H1 (cell line): ENCODE data around the gene KLF13. TPM values are rescaled to one million over a fixed set of nuclear protein-coding genes. Genes with fewer than 3 reads are reported as not detected.

Experiments used
- CTBP2 ChIP-seq: IDR thresholded peaks from 2 replicates; pipeline ENCODE4 v1.7.0; 2011; ENCODE audit warnings: borderline replicate concordance, mild to moderate bottlenecking, moderate library complexity, mixed read lengths, low read length; ENCODE audit not compliant: insufficient read depth, insufficient read length
- SAP30 ChIP-seq: fragments of 300-600 bp; sonication (generic); IDR thresholded peaks from 2 replicates; pipeline ENCODE4 v1.7.1; 2012; ENCODE audit warnings: low read length, moderate library complexity, mild to moderate bottlenecking, inconsistent platforms; ENCODE audit not compliant: insufficient read depth, insufficient replicate concordance
- polyA plus RNA-seq, 7 experiments: library from polyadenylated mRNA; depleted of rRNA in 3 of 7; stranded (reverse) in 5 of 7; unstranded in 2 of 7; fragments of >200 nt in 5 of 7; fragments of 200-250 nt in 2 of 7; gene quantifications; 1 replicate in 5 of 7; 2 replicates in 1 of 7; 4 replicates in 1 of 7; pipeline versions ENCODE4 v1.2.1 to v1.2.3, GENCODE V29; 2011 to 2013; ENCODE audit warnings: missing spikeins in 2 of 7, mixed read lengths in 2 of 7
- total RNA-seq: library from RNA; stranded (reverse); fragmentation: NEBNext Ultra II Directional; extraction: Animal tissue kit (Norgen Biotek cat#: 25700); gene quantifications from 2 replicates; pipeline ENCODE4 v1.2.1, GENCODE V29; 2021
- TF ChIP-seq, protein P1 (sequence below): IDR thresholded peaks from 2 replicates; pipeline ENCODE4 v1.6.1; 2011; ENCODE audit warnings: low read length, improper control_type of control experiment
- TF ChIP-seq, protein P2 (sequence below), 3 experiments: IDR thresholded peaks; 1 replicate in 2 of 3; 2 replicates in 1 of 3; pipeline versions ENCODE4 v1.5.1 to v1.6.1; 2011; ENCODE audit warnings: low read length in 3 of 3, mild to moderate bottlenecking in 3 of 3, inconsistent platforms in 2 of 3, low read depth in 1 of 3, moderate library complexity in 1 of 3; ENCODE audit not compliant: insufficient read depth in 1 of 3; ENCODE audit errors: control extremely low read depth in 1 of 3

The KLF13 gene
- total and polyA plus RNA-seq, 2 of the 8 experiments (the other 6 are each of a cell fraction or from before 2014, with no cell fraction given), result 18.3 to 33.4 TPM

DNA sequence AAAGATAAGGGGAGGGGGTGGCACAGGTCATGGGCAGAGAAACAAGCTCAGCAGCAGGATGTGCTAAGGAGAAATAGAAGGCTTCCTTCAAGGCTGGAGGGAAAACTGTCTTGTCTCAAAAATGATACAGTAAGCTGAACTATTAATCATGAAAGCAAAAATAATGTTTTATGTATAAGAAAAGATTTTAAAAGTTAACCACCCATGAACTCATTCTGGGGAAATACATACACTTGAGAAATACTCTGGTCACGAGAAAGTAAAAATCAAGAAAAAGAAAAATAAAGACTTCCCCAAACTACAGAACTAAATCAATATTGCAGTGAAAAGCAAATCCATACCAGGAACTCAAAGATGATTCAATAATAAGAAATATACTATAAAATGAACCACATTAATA lies 80.7 kb downstream of the KLF13 start (continued):
- TF ChIP-seq, protein P1, sequence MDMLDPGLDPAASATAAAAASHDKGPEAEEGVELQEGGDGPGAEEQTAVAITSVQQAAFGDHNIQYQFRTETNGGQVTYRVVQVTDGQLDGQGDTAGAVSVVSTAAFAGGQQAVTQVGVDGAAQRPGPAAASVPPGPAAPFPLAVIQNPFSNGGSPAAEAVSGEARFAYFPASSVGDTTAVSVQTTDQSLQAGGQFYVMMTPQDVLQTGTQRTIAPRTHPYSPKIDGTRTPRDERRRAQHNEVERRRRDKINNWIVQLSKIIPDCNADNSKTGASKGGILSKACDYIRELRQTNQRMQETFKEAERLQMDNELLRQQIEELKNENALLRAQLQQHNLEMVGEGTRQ, result no peak
- TF ChIP-seq, protein P2, sequence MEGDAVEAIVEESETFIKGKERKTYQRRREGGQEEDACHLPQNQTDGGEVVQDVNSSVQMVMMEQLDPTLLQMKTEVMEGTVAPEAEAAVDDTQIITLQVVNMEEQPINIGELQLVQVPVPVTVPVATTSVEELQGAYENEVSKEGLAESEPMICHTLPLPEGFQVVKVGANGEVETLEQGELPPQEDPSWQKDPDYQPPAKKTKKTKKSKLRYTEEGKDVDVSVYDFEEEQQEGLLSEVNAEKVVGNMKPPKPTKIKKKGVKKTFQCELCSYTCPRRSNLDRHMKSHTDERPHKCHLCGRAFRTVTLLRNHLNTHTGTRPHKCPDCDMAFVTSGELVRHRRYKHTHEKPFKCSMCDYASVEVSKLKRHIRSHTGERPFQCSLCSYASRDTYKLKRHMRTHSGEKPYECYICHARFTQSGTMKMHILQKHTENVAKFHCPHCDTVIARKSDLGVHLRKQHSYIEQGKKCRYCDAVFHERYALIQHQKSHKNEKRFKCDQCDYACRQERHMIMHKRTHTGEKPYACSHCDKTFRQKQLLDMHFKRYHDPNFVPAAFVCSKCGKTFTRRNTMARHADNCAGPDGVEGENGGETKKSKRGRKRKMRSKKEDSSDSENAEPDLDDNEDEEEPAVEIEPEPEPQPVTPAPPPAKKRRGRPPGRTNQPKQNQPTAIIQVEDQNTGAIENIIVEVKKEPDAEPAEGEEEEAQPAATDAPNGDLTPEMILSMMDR (IDR thresholded peaks at IDR 0.05; ENCODE audit: control extremely low read depth in 1 of 3, insufficient read depth in 1 of 3, low read depth in 1 of 3, low read length in 3 of 3), result no peak
- TF ChIP-seq SAP30, result no peak
- no peak for TF ChIP-seq CTBP2
